Measurements from ENCODE around the gene UNC5B.

GRCh38 chr10:71316056-71316785, 103.9 kb downstream of the UNC5B start:
- TF ChIP-seq, protein P1, sequence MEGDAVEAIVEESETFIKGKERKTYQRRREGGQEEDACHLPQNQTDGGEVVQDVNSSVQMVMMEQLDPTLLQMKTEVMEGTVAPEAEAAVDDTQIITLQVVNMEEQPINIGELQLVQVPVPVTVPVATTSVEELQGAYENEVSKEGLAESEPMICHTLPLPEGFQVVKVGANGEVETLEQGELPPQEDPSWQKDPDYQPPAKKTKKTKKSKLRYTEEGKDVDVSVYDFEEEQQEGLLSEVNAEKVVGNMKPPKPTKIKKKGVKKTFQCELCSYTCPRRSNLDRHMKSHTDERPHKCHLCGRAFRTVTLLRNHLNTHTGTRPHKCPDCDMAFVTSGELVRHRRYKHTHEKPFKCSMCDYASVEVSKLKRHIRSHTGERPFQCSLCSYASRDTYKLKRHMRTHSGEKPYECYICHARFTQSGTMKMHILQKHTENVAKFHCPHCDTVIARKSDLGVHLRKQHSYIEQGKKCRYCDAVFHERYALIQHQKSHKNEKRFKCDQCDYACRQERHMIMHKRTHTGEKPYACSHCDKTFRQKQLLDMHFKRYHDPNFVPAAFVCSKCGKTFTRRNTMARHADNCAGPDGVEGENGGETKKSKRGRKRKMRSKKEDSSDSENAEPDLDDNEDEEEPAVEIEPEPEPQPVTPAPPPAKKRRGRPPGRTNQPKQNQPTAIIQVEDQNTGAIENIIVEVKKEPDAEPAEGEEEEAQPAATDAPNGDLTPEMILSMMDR (optimal IDR thresholded peaks at IDR 0.05 in 1 of 3, IDR thresholded peaks at IDR 0.05 in 1 of 3, conservative IDR thresholded peaks at IDR 0.05 in 1 of 3; ENCODE audit: extremely low read depth in 1 of 3, insufficient read depth in 2 of 3, low read length in 3 of 3): no peak
- no peak for TF ChIP-seq EZH2 (IDR thresholded peaks at IDR 0.05; ENCODE audit: low read length)
